RPMI8226 (cell line): ENCODE data around the gene DOCK2.

Experiments
- DNase-seq: peaks from one replicate; pipeline ENCODE4 v3.0.0-alpha.2; 2015

Gene DOCK2

DNA sequence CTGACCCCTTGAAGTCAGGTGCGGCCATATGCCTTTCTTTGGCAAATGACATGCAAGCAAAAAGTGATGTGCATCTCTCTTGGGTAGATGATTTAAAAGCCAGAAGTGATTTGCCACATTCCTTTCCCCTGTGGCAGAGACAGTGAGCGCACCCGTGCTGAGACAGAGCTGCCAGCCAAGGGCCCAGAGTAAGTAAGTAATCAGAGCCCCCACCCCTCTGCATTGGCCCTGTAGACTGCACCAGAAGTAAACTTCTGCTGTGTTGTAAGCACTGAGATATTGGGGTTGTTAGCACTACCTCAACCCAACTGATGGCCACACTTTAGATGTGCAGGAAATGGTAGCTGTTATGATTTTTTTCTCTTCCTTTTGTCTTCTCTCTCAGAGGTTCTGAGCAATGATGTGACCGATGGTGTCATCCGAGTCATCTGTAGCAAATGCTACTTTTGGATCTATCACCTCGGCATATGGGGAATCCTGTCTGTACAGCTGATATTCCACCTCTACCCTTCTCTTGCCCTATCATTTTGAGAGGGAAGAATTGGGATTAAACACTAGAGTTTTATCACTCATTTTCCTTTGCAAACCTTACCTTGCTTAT, 58.0 kb downstream of the DOCK2 start:
- DNase-seq = no peak

DNA sequence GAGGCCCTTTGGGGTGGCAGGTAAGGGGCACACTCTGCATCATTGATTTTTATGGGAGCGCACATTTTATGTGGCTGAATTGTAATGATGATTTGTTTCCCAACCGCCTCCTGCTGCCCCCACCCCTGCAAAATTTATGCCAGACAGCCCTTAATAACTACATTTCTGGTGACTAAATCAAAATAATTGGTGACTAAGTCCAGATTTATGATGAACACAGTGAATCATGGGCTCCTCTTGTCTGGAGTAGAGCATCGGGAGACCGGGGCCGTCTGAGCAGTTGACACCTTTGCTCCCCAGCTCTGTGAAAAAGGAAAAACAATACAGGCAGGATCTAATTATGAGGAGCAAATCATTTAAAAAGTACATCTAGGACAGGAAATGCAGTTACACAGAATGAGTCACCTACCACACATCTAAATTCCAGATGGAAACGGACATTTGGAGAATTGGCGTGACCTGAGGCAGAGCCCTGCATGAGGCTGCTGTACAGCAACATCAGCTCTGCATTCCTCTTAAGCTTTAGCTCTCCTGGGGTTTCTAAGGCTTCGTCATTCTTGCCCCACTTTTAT, 58.9 kb downstream of the DOCK2 start:
- DNase-seq = no peak

DNA sequence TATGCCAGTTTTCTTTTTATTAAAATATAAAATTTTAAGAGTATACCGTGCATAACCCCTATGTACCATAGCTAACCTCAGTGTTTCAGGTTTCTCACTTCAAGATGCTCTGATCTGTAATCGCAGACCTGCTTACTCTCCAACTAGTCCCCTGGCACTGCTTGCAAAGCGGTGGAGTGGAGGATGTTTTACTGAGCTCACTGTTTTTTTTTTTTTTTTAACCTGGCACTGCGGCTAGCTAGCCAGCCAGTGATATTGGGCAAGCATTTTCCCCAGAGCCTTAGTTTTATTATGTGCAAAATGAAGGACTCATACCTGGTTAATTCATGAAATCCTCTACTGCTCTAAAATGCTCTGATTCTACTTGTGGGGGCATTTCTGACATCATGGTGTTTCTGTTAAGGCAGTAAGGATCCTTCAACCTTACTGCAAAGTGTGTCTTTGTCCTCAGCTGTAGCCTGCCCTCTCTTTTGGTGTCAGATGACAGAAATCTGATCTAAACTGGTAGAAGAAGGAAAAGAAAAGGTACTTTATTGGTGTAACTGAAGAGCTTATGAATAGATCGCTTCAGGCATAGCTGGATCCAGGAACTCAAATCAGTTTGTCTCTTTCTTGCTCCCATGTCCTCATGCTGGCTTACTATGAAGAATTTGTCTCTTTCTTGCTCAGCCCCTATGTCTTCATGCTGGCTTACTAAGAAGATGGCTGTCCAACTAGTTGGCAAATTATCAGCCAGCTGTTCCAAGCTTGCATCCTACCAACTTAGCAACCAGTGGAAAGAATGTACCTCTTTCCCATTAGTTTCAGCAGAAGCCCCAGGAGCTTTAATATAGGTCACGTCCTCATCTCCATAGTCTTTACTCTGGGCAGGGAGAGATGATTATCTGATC, 59.8 kb downstream of the DOCK2 start:
- no peak for DNase-seq

DNA sequence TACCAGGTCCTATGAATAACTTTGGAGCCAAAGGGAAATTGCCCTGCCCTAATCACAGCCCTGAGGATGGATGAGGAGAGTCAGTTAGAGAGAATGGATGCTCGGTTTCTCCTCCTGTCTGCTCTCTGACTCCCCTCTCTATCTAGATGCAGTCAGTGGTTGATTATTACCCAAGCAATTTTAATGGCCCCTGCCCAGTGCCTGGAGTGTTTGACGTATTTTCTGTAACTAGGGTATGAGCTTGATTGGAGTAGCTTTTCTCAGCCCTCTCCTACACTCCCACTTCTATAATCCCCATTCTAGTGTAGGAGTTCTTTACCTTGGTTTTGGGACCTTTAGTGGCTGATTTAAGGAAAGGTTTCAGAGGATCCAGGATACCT, 60.4 kb downstream of the DOCK2 start:
- no peak for DNase-seq

DNA sequence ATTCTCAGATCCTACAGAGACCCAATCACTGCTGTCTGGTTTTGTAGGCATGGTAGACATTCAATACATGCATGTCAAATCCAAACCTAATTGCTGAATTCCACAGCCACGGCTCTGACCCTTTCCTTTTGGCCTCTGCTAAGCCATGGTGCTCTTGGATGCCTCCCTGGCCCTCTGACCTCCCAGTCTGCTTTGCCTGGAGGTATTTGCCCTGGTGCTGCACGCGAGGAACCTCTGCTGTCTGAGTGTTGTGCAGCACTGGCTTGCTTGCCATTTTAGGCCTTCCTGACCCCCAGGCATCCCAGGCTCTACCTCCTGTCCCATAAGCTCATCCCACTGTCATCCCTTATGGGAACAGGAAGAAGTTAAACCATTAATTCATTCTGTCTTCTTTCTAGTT, 60.9 kb downstream of the DOCK2 start:
- DNase-seq = no peak

DNA sequence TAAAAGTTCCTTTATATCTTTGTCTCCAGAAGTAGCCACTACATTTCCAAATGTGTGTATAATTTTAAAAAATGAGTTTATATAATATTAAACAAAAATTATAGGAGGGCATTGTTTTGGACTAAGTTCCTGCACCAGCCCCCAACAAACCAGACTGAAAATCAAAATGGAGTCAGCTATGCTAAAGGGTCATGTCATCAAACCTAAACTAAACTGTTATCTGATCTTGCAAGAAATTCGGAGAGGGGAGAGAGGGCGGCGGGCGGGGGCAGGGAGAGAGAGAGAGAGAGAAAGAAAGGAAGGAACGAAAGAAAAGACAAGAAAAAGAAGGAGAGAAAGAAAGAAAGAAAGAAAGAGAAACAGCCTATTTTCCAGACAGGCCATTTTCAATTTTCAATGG, 63.5 kb downstream of the DOCK2 start:
- DNase-seq = no peak

DNA sequence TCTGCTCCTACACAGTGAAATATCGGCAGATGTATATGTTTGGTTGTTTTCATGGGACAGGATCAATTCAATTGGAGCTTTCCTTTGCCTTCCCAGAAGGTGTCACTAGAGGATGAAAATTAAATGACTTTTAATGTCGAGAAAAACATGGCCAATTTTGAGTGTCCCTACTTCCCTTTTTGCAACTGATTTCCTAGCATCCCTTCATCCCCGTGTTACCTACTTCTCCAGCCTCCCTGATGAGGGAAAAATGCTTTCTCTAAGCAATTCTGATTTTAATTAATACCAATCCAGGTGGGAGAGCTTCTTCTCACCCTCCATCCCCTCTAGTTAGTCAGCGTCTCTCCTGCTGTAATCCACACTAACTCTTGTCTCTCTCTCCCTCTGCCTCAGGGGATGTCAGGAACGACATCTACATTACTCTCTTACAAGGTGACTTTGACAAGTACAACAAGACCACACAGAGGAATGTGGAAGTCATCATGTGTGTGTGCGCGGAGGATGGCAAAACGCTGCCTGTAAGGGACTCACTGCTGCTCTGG, 64.9 kb downstream of the DOCK2 start:
- no peak for DNase-seq

DNA sequence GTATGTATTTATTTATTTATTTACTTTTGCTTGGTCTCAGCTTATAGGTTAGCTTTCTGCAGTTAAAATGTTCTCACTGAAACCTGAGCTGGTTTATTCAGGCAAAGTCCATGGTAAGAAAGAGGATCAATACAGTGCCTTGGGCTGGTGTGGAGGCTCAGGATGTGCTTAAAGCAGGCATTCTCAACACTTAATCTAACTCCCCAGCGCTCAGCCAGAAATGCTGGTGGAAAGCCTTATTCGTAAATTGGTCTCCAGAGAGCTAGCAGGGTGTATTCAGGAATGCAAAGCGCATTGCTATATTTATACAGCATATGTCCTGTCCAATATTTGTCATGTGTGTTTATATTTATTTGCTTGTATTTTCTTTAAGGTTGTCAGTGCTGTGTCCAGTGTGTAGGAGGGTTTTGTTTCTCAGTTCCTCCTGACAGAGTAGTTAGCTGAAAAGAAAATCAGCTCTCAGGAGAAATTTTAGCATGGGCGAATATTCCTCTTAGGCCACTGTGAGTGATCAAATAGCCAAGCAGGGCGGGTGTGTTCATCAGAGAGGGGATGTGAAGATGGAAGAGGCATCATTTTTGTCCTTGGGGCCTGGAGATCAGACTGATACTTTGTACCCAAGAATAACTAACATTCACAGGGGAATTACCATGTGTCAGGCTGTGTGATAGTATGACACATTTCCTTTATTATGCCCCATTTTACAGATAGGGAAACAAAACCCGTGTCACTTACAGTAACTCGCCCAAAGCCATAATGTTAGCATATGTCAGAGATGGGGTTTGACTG, 65.8 kb downstream of the DOCK2 start:
- no peak for DNase-seq

DNA sequence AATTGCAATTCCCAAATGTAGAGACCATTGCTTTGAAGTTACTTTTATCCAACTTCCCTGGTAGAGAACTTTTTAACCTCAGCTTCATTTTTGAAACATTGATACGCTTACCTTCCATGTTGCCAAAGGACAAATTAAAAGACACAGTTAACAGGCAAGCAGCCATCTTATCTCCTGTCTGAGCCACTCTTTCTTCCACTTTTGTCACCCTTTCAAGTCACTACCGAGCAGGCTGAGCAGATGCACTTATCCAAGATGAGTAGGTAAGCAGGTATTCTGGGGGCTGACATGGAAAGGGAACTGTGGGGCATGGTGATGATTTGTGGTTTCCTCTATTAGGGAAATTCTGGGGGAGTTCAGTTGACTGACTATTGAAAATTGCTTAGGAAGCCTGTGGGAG, 66.7 kb downstream of the DOCK2 start:
- DNase-seq = no peak

DNA sequence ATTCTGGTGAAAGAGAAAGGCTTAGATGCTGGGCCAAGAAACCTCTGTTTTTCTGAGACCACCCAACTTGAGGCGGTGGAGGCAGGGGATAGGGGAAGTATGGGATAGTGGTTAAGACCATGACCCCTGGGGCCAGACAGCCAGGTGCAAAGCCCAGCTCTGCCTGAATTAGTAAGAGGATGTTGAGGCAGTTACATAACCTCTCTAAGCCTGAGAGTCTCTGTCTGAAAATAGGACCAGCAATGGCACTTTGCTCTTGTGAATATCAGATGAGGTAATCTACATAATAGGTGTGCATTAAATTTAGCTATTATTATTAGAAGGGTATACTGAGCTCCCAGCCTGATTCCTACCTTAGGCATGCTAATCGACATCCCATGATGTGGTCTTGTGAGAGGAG, 68.2 kb downstream of the DOCK2 start:
- no peak for DNase-seq

DNA sequence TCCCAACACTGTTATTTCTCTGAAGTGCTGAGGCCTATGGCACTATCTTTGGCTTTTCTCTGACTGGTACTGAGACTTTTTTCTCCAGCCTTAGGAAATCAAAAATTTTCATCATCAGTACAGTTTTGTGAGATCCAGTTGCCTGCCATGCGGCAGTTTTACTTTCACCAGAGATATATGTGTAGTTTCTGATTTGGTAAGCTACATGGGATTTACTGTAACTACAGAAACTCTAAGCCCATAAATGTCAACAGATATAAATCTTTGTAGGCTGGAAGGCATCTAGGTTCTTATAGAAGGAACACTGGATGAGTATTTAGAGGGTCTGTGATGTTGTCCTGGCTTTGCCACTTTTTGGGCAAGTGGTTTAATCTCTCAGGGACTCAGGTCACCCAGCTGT, 69.0 kb downstream of the DOCK2 start:
- no peak for DNase-seq

DNA sequence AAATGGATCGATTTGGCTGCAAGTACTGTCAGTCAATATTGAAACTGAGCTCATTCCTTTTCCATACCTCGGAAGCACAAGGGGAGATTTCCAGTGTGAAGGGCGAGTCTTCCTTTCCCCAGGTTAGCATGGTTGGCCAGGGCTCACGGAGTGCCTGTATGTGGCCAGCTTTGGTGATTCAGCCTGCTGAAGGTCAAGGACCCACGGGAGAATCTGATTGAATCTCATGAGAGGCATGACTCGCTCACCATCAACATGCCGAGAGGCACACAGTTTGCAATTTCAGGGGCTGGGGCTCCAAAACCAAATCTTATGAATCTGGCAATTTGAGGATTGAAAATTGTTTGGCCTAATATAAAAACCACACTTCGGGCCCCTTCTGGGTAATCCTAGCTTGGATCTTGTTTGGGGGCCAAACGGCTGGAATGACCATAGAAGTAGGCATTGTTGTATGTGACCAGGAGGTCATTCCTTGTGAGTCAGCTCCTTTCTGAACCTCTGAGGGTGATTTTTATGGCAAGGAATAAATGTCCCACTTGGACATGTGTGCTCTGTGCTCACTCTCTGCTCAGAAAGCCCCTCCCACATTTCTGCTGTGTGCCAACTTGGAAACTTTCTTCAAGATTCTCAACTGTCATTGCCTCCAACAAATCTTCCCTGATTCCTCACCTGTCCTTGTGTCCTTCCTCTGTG, 69.8 kb downstream of the DOCK2 start:
- DNase-seq = no peak

DNA sequence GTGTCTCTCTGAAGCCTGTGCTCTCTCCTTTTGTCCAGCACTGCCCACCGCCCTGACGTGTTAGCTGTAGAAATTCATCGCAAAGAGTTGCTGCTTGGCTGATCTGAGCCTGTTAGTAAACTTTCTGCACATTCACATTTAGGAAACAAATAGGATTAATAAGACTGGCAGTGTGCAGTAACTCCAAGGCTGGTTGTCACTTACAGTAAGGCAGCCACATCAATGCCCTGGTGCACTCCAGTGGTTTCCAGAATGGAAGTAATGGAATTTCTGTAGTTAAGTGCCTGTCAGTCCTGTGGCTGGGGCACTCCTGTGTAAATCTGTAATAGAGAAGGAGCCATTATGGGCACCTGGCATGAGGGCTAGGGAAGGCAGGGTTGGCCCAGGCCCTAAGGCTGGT, 70.6 kb downstream of the DOCK2 start:
- DNase-seq = no peak

DNA sequence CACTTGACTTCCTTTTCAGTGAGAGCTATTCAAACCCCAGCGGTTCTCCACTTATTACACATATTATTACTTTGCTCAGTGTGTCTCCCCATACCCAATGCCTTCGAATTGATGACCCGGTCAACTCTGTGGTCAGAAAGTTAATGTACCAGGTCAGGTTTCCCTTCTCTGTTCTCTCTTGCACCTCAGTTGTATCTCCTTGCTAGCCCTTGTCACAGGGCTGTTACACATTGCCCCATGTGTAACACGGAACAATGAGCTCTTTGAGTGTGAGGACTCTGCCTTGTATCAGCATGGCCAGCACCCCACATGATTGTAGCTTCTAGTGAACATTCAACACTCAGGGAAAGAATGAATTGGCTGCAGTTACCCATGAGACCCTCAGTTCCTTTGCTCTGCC, 73.6 kb downstream of the DOCK2 start:
- no peak for DNase-seq

DNA sequence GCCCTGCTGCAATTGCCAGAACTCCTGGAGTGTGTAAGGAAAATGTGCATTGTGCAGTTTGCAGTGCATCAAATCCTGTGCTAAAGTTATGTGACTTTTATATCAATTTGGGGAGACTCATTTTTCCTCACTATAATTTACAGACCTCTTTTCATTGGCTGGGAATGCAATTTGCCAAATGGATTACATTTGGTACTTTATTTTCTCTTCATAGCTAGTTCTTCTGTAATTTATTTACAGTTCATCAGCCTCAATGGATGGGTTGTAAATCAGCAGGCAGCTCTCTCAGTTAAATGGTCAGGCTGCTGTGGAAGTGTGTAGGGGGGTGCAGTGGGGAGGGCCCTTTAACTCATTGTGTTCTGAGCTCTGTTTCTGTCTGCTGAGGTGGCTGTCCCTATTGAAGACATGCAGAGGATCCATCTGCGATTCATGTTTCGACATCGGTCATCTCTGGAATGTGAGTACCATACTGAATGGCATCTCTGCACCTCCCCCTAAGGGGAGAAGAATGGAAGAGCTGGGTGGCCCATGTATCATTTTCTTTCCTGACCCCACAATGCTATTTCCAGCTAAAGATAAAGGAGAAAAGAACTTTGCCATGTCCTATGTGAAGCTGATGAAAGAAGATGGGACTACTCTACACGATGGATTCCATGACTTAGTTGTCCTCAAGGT, 74.6 kb downstream of the DOCK2 start:
- DNase-seq = no peak

DNA sequence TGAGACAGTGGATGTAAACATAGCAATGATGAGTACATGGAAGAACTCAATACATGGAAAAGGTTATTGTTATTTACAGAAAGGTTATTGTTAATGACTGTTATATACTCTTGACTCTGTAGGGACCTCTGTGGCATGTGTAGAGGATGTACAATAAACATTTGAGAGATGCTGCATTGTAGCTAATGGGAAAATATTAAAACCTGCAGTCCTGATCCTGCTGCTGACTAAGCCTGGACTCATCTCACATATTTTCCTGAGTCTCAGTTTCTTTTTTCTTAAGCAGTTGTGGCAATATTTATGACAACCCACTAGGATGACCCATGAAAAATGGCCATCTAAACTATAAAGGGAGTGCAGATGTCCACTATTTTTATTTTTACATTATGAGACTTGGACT, 75.4 kb downstream of the DOCK2 start:
- DNase-seq = no peak

DNA sequence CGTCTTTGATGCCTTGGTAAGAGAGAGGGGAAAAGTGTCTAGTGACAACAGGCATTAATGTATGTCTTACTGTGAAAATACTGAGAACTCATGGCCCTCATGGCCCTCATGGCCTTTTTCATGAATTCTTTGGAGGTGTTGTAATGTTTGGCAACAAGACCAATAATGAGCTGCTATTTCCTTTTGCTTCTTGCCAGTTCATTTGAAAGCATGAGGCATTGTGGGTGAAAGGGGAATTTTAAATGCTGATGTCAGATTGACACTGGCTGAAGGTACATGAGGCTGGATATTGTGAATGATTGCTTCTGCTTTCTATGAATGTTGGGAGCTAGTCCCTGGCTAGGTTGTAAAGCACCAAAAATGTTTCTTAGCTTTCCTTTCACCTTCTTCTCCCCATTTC, 79.2 kb downstream of the DOCK2 start:
- DNase-seq = no peak

DNA sequence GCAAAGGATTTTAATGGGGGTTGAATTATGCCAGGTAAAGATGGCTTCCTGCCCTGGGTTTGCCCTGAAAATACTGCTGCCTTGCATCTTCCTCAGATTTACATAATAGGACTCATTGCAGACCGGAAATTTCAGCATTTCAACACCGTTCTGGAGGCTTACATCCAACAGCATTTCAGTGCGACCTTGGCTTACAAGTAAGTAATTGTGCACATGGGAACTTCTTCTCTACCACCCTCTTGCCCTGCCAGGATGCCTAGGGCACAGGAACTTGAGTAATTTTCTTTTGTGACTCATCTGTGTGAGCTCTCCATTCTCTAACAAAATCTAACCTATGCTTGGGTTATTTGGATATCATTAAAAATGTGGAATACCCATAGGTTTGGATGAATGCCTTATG, 80.2 kb downstream of the DOCK2 start:
- DNase-seq = no peak

DNA sequence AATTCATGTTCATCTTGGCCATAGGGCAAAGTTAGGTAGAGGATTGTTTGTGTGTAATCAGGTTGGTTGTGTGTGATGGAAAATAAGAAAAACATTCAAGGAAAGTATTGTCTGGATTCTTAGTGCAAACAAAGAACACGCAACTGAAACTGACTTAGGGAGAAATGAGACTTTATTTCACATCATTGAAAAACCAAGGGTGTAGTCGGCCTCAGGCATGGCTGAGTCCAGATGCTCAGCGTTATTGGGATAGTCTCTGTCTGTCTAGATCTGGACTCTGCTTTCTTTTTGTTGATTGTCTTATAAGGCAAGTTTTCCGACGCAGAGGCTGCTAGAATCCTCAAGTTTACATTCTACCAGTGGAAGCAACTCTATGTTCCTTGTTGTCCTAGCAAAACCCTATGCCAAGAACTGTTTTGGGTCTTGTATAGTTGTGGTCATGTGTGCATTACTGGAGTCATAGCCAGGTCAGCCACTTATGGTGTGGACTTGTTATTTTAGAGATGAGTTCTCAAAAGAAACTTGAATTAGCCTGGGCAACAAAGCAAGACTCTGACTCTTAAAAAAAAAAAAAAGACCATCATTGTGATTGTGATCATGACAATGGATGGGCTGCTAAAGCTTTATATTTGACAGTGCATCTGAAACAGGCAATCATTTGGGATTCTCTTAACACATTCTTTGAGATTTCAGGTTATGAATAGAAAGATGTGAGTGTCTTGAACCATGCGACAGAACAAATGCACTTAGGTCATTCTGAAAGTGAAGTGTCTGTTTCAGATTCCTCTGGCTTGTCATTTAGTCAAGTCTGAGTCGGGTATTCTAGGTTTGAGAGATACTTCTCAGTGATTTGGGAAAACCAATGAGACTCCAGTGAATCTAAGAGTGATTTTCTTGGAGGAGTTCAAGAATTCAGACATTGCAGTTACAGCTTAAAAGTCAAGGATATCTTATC, 82.6 kb downstream of the DOCK2 start:
- DNase-seq = no peak

DNA sequence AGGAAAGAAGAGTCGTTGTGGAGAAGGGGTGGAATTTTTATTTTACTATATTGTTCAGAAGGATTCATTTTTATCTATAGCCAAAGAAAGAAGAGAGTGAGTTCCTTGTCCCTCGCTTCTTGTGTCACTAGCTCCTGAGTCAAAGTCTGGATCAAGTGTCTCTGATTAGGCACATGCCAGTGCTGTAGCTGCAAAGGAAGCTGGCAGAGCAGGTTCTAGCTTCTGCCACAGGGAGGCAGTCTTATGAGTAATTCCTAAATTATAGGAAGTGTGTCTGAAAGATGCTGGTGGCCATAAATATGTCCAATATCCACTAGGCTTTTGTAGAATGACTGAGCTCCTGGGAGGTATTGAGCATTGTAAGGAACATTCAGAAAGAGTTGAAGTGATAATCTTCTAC, 84.7 kb downstream of the DOCK2 start:
- DNase-seq = no peak
